ENCODE measurements around the gene TBCA.
A peak's percentile ranks its signal among the peaks of the same experiment; 100 is the strongest.

Gene TBCA

GRCh38 chr5:77775790-77776553 is at the start of gene TBCA:
Gene TBCA, minus strand, starts transcription at chr5:77776339. Its CDS starts 82 bp downstream, at chr5:77776257.
- peak; percentile 93 for DNase-seq

GRCh38 chr5:77824981-77825380 is 48.8 kb upstream of the TBCA start:
- DNase-seq: no peak

GRCh38 chr5:77816686-77817085 is 40.5 kb upstream of the TBCA start:
- no peak for DNase-seq

GRCh38 chr5:77812926-77813589 is 36.9 kb upstream of the TBCA start:
- DNase-seq: no peak

- DNase-seq: peak; percentile 13
Measured at GRCh38 chr5:77806213-77806843, 30.2 kb upstream of the TBCA start.

GRCh38 chr5:77798456-77798855 is 22.3 kb upstream of the TBCA start:
- DNase-seq: no peak

GRCh38 chr5:77797136-77797535 is 21.0 kb upstream of the TBCA start:
- DNase-seq: no peak

- DNase-seq: no peak
Measured at GRCh38 chr5:77795846-77796245, 19.7 kb upstream of the TBCA start.

GRCh38 chr5:77795268-77795667 is 19.1 kb upstream of the TBCA start:
- no peak for DNase-seq

GRCh38 chr5:77791926-77792325 is 15.8 kb upstream of the TBCA start:
- no peak for DNase-seq

GRCh38 chr5:77791356-77791755 is 15.2 kb upstream of the TBCA start:
- DNase-seq: no peak

GRCh38 chr5:77785229-77785628 is 9.1 kb upstream of the TBCA start:
- DNase-seq: no peak

GRCh38 chr5:77784735-77785134 is 8.6 kb upstream of the TBCA start:
- no peak for DNase-seq

- DNase-seq: no peak
Measured at GRCh38 chr5:77781076-77781475, 4.9 kb upstream of the TBCA start.

- DNase-seq: no peak
Measured at GRCh38 chr5:77778881-77779438, 2.8 kb upstream of the TBCA start.

- DNase-seq: no peak
Measured at GRCh38 chr5:77778398-77778797, 2.3 kb upstream of the TBCA start.

- no peak for DNase-seq
Measured at GRCh38 chr5:77777911-77778310, 1.8 kb upstream of the TBCA start.

GRCh38 chr5:77777281-77777892 is 1.2 kb upstream of the TBCA start:
- no peak for DNase-seq

GRCh38 chr5:77776554-77777206 is 541 bp upstream of the TBCA start:
- no peak for DNase-seq

GRCh38 chr5:77774981-77775789 is 954 bp downstream of the TBCA start:
- no peak for DNase-seq

GRCh38 chr5:77773734-77774280 is 2.3 kb downstream of the TBCA start:
- no peak for DNase-seq

GRCh38 chr5:77772729-77773128 is 3.4 kb downstream of the TBCA start:
- DNase-seq: no peak

All from EL (cell line).